Endodermal cell (in vitro differentiated cells): ENCODE measurements around the gene BGLAP. TPM values are rescaled to one million over a fixed set of nuclear protein-coding genes. Genes with fewer than 3 reads are reported as not detected.

Source experiments
- DNase-seq: peaks from one replicate; pipeline ENCODE4 v3.0.0-alpha.2; 2017
- H3K27ac ChIP-seq: 2 replicates; pipeline ENCODE4 v1.5.1; 2013; ENCODE audit warnings: mild to moderate bottlenecking, low read depth, low read length, moderate library complexity
- H3K27me3 ChIP-seq: 2 replicates; pipeline ENCODE4 v1.6.1; 2013; ENCODE audit warnings: mild to moderate bottlenecking, low read length, moderate library complexity; ENCODE audit not compliant: insufficient read depth, control insufficient read depth, poor library complexity, severe bottlenecking
- H3K36me3 ChIP-seq: 2 replicates; pipeline ENCODE4 v1.7.0; 2013; ENCODE audit warnings: mild to moderate bottlenecking, low read length, moderate library complexity; ENCODE audit not compliant: control insufficient read depth, insufficient read depth
- H3K4me1 ChIP-seq: one replicate; pipeline ENCODE4 v1.7.0; 2013; ENCODE audit warnings: low read length; ENCODE audit not compliant: control insufficient read depth, insufficient read depth
- H3K4me3 ChIP-seq: 2 replicates; pipeline ENCODE4 v1.5.1; 2013; ENCODE audit warnings: mild to moderate bottlenecking, low read length, moderate library complexity
- H3K9ac ChIP-seq: 2 replicates; pipeline ENCODE4 v1.6.1; 2013; ENCODE audit warnings: mild to moderate bottlenecking, low read length, moderate library complexity; ENCODE audit not compliant: poor library complexity, severe bottlenecking; ENCODE audit errors: extremely low read depth
- H3K9me3 ChIP-seq: 2 replicates; pipeline ENCODE4 v1.6.1; 2013; ENCODE audit warnings: mild to moderate bottlenecking, low read length, moderate library complexity; ENCODE audit not compliant: control insufficient read depth
- H3K27ac Mint-ChIP-seq: 2 replicates; pipeline ENCODE4 v1.8.0; 2020; ENCODE audit warnings: mixed read lengths
- H3K27me3 Mint-ChIP-seq: 2 replicates; pipeline ENCODE4 v1.8.0; 2021; ENCODE audit warnings: mild to moderate bottlenecking, mixed read lengths; ENCODE audit not compliant: insufficient read depth
- H3K36me3 Mint-ChIP-seq: 2 replicates; pipeline ENCODE4 v1.8.0; 2020; ENCODE audit warnings: low read depth, mixed read lengths
- H3K4me1 Mint-ChIP-seq: 2 replicates; pipeline ENCODE4 v1.8.0; 2020; ENCODE audit warnings: mixed read lengths
- H3K4me3 Mint-ChIP-seq: 2 replicates; pipeline ENCODE4 v1.8.0; 2020; ENCODE audit warnings: mild to moderate bottlenecking, moderate library complexity, mixed read lengths
- H3K9me3 Mint-ChIP-seq: 2 replicates; pipeline ENCODE4 v1.8.0; 2020; ENCODE audit warnings: mild to moderate bottlenecking, mixed read lengths
- CTCF ChIP-seq: fragments of 200-600 bp; sonication (generic); conservative IDR thresholded peaks from 2 replicates; pipeline ENCODE4 v1.5.0; 2021; ENCODE audit warnings: antibody characterized with exemption, mild to moderate bottlenecking
- WGBS, 2 experiments: methylation state at CpG; one replicate each; pipeline versions ENCODE4 v1.1.5 to v1.1.7; 2013; ENCODE audit warnings: missing lambda C conversion rate in 2 of 2, mixed read lengths in 1 of 2; ENCODE audit not compliant: insufficient coverage in 1 of 2, insufficient read length in 1 of 2; 5-methylcytosine and 5-hydroxymethylcytosine counted together
- total RNA-seq, 2 donors: library from RNA; stranded (reverse); fragmentation: NEBNext Ultra II Directional in 1 of 2; extraction: Animal tissue kit (Norgen Biotek cat#: 25700) in 1 of 2; gene quantifications; 2 replicates in 1 of 2; 3 replicates in 1 of 2; pipeline ENCODE4 v1.2.1, GENCODE V29; 2021

BGLAP gene
- total RNA-seq, 2 donors from 2014 or later = 4.6 to 5.4 TPM

GRCh38 chr1:156238248-156238647 is 3.7 kb upstream of the BGLAP start:
- no peak overlapping the region for H3K9ac ChIP-seq
- WGBS, 2 experiments = 96 to 97% methylated on average over 3 to 5 of the region's 5 CpGs
- H3K4me3 ChIP-seq = no peak overlapping the region
- no peaks in the 10 kb centered on the region for H3K9me3 Mint-ChIP-seq
- no peaks in the 10 kb centered on the region for H3K27me3 ChIP-seq
- no peaks in the 10 kb centered on the region for H3K4me1 ChIP-seq
- peaks cover 60% of the 10 kb centered on the region for H3K36me3 Mint-ChIP-seq
- no peaks in the 10 kb centered on the region for H3K4me1 Mint-ChIP-seq
- H3K27ac Mint-ChIP-seq = no peak overlapping the region
- no peaks in the 10 kb centered on the region for H3K9me3 ChIP-seq
- no peak for TF ChIP-seq CTCF
- peaks cover 53% of the 10 kb centered on the region for H3K36me3 ChIP-seq
- no peak overlapping the region for H3K4me3 Mint-ChIP-seq
- no peak for DNase-seq
- no peak overlapping the region for H3K27ac ChIP-seq
- H3K27me3 Mint-ChIP-seq = no peaks in the 10 kb centered on the region

- Histone ChIP-seq H3K9ac (no peak overlapping the region), H3K27me3 (no peaks in the 10 kb centered on the region), H3K36me3 (peaks cover 29% of the 10 kb centered on the region), H3K27ac (no peak overlapping the region), H3K4me3 (no peak overlapping the region), H3K9me3 (no peaks in the 10 kb centered on the region), H3K4me1 (no peaks in the 10 kb centered on the region)
- Mint-ChIP-seq H3K27me3 (peaks cover 4% of the 10 kb centered on the region), H3K27ac (peak overlapping the region; percentile 35), H3K4me1 (peaks cover 6% of the 10 kb centered on the region), H3K9me3 (no peaks in the 10 kb centered on the region), H3K4me3 (no peak overlapping the region), H3K36me3 (peaks cover 38% of the 10 kb centered on the region)
- TF ChIP-seq CTCF = no peak
- 86 to 88% methylated on average over 6 to 15 of the region's 15 CpGs for WGBS, 2 experiments
- no peak for DNase-seq
Observed at GRCh38 chr1:156241311-156241811, 623 bp upstream of the BGLAP start.

GRCh38 chr1:156242738-156243137 is 754 bp downstream of the BGLAP start:
- Mint-ChIP-seq H3K4me1 (peaks cover 6% of the 10 kb centered on the region), H3K27ac (no peak overlapping the region), H3K4me3 (no peak overlapping the region), H3K9me3 (no peaks in the 10 kb centered on the region), H3K36me3 (peaks cover 29% of the 10 kb centered on the region), H3K27me3 (peaks cover 4% of the 10 kb centered on the region)
- Histone ChIP-seq H3K36me3 (peaks cover 19% of the 10 kb centered on the region), H3K4me3 (no peak overlapping the region), H3K27ac (no peak overlapping the region), H3K27me3 (no peaks in the 10 kb centered on the region), H3K9me3 (no peaks in the 10 kb centered on the region), H3K9ac (no peak overlapping the region), H3K4me1 (no peaks in the 10 kb centered on the region)
- TF ChIP-seq CTCF = no peak
- WGBS, 2 experiments = 92 to 93% methylated on average over 8 to 10 of the region's 10 CpGs
- DNase-seq = no peak
